GM19463 (cell line): ENCODE results near the gene ZSWIM6.

Experiments used
- ATAC-seq: cut with Tn5 transposase; IDR thresholded peaks from one replicate; pipeline ENCODE4 v1.9.1; 2021; ENCODE audit warnings: mild to moderate bottlenecking, moderate library complexity; ENCODE audit not compliant: unreplicated experiment

Gene ZSWIM6

DNA sequence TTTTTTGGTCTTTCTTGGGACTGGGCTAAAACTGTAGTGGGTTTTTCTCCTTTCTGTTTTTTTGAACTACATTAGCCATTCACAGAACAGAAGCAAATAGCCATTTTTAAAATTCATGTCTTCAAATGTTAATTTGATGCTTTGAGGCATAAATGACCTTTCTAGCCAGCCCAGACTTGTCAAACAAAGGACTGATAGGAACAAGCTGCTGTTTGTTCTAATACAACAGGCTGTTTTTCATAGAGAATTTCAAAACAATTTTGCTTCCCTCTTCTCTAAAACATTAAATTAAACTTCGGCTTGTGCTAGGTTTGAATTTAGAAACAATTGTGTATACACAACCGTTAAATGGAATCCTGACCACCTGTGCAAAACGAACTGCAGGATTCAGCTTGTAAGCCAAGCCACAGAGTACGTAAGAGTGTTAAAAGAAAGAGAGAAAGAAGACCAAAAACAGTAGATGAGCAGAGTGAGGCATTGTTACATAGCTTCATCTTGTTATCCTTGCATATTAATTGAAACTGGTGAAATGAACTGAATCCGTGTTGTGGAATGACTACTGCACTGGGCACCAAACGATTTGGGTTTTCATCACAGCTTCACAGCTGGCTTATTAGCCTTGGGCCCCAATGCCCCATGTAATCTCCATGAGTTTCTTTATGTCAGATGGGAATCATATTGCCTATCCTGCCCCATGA lies 100.0 kb downstream of the ZSWIM6 start:
- no peak for ATAC-seq

DNA sequence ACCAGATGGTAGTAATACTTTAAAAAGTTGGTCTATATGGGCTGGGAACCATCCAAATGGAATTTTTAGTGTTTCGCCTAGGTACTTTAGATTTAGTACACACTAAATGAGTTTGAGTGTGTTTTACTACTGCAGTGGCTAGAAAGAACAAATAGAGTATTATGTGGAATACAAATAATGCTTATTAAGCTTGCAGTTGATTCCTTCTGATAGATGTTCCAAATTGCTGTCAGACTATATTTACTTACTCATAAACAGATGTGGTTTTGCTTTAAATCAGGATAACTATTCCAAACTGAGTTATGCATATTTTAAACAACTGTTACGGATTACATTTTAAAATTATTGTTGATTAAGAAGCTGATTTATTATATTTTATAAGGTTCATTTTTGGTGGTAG lies 103.3 kb downstream of the ZSWIM6 start:
- no peak for ATAC-seq

DNA sequence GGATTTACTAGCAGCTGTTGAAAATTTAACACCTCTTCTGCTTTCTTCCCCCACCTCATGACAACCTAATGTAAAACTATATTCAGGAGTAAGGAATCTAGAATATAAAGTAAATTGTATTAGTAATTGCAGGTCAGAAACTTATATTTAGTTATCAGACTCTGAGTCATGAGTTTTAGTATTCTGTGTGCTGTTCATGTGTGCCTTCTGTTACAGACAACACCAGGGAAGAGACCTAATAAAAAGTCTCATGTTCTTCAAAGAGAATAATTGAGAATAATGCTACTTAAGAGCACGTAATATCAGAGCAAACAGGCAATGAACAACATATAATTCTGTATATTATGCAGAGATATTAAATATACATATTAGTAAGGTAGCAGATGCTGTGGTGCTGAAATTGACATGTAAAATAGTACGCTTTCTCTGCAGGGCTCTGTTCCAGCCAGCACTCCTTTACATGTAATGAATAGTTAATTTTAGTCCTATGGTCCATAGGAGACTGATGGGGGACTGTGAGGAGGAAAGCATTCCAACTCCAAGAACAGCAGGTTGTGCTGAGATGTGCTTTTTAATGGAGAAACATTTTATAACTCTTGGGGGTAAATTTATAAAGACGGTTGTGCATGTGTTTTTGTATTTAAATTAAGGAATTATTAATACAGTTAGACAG lies 106.4 kb downstream of the ZSWIM6 start:
- ATAC-seq, result no peak

DNA sequence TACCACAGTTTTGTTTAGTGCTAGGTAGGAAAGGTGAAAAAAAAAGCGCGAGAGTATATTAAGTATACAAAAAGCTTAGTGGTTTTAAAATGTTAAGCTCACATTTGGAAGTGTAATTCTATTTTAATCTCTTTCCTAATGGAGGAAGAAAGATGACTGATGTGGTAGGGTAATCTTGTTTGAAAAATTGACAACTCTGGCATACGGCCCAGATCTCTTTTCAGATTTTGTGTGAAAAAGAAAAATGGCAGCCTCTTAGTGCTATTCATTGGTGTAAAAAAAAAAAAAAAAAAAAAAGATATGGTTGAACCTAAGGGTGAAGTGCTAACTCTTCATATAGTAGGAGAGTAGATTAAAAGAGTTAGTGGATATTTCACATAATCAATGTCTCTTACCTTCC lies 108.0 kb downstream of the ZSWIM6 start:
- no peak for ATAC-seq

DNA sequence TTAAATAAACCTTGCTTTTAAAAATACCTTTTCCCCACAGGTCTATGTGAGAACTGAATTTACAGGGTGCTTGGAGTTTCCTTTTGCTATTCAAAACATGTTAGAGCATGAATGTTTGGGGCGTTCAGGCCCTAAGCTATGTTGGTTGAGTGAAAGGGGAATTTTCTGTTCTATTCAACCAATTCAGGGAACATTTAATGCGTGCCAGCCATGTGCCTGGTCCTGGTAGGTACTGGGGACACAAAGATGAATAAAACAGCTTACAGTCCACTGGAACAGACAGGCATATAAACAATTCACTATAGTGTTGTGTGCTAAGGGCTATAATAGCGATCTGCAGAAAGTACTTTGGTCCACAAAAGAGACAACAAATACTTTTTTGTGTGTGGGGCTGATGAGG lies 108.5 kb downstream of the ZSWIM6 start:
- ATAC-seq, result no peak

DNA sequence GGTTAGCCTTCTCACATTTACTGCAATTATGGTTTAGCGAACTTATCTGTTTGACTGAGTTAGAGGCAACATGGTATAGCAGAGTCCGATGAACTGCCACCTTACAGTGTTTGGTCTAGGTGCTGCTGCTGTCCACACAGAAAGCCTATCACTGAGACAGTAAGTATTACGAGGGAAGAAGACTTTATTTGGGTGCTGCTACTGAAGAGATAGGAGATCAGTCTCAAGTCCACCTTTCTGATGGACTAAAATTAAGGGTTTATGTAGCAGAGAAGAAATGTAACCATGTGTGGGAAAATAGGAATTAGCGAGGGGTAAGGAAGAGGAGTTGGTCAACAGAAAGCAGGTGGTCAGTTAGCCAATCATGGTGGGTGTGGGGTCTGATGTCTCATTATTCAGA lies 109.7 kb downstream of the ZSWIM6 start:
- ATAC-seq, result no peak

DNA sequence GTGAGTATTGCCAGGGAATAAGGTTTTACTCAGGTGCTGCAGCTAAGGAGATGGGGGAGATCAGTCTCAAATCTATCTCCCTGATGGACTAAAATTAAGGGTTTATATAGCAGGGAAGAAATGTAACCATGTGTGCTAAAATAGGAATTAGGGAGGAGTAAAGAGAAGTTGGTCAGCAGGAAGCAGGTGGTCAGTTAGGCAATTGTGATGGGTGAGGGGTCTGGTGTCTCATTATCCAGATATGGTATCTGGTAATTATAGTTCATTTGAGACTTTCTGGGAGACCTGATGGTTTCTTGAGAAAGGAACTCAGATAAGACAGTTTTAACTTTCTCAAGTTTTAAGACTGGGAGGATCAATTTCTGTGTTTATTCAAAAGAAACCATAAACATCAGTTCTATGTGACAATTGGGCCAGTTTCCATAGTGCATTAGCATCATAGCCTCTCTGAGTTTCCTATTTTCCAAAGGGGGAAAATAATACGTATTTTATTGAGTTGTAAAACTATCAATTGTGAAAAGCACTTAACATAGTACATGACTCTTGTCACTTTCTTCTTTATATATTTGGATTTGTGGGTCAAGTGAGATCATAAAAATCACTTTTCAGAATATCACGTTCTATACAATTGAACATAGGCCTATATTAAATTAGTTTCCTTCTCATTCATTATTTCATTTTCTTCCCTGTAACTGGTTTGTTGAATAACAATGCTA lies 115.9 kb downstream of the ZSWIM6 start:
- ATAC-seq, result no peak

DNA sequence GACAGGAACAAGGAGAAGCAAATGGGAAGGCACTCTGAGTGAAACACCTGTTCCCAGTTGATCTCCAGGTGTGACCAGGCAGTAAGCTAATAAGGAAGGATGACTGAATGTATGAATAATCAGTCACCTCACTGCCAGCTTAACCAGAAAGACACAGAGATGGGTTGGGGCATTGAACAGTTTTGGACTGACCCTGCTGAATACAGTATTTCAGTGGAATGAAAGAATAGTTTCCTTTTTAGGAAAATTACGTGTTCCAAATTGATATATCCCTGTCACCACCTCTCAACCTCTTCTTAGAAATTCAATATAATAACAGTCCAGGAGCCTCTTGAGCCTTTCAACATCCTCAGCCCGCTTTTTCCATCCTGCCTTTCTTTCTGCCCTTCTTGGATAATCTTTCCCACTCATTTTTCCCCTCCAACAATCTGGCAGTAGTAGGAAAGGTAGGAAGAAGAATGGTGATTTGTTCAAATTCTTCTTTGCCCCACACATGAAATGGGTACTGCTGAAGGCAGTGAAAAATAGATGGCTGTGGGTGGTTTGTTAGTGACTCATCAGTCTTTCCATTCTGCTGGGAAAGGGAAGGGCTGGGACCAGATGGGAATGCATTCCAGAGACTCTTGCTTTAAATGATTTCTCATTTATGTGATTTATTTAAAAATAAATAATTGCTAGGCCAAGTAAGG lies 117.9 kb downstream of the ZSWIM6 start:
- ATAC-seq, result no peak

DNA sequence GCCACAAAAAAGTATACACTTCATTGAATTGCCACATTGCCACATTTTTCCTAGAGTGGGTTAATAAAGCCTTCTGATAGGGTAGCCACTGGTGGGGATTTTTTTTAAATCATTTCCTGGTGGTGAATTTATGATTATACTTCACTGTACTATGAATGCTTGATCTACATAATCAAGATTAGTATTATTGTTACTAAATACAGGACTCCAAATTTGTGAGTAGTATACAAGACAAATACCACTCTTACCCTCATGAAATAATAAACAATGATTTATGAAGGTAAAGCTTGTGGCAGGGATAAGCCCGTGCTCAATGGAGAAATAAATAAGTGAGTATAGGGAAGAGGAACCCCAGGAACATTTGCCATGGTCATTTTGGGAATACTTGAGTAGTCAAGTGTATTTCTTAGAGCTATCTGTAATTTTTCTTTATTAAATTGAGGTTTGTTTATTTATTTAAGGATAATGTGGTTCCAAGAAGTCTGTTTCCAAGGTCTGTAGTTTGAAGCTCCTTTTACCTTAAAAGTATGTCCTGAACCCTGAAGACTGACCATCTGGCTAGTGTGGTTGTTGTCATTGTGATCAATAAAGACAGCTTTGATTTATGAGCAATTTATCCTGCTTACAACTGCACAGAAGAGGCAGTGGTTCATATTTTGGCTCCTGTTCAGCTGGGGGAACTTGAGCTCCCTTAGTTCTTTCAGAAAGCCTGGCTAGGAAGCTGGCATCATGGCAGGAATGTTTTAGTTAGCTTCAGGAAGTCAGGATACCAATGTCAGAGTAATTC lies 118.6 kb downstream of the ZSWIM6 start:
- ATAC-seq, result no peak

DNA sequence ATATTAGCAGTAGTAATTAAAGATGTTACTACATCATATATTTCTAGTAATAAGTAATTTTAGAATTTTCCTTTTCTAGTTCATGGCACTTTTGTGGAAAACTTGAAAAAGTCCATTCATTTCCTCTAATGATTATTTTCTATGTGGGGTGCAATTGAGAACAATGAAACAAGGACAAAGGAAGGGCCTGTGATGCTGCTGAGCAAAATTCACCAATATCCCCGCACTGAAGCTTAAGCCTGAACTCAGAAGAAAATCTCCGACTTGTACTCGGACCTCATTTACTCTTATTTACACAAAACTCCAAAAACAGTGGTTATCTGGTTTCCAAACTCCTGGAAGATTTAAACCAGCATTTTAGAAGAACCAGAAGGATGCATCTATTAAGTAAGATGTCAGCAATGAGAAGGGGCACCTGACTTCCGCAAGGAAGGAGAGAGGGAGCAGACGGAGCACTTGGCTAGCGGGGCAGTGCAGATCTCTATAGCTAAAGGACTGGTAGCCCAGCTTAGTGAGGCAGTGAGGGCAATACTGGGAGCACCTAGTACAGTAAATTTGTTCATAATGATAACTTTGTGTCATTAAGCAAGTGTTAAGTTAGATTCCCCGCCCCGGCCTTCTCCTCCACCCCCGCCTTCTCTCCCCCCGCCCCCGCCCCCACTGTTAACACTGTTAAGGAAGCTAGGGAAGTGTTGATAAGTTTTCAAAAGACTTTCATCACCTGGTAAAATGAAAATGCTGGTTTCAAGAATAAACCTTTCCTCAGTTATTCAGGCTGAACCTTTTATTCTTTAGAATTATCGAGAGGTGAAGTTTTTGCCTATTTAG lies 123.3 kb downstream of the ZSWIM6 start:
- no peak for ATAC-seq

DNA sequence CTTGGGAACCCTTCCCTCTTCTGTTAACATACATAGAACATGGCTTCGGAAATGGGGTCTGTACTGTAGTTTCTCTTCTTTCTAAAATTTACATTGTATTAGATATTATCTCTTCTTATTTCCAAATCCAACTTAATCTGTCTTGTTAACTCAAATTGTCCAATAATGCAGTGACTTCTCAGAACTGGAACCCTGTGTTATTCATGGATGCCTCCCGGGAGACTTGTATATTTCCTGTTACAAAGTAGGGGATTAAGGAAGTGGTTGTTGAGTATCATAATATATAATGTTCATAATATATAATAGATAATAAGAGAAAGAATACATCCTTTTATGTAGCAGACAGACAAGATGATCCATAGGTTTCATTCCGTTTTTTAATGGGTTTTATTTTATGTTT lies 128.4 kb downstream of the ZSWIM6 start:
- ATAC-seq, result no peak

DNA sequence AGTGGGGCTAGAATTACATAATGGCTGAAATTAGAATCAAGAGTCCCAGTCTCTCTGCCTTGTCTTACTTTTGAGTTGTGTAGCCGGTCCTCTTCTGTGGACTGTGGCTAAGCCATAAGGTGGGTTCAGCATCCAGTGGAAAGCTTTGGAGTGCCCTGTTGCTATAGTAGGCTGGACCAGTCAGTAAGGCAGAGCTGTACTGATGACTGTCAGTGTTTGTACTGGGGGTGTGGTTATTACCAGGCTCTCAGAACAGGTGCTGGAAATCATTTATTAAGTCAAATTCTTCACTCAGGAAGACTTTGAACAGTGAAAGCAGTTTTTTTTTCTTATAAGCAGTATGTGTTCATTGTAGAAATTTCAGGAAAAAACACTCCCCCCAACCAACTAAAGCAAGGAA lies 129.4 kb downstream of the ZSWIM6 start:
- ATAC-seq, result no peak

DNA sequence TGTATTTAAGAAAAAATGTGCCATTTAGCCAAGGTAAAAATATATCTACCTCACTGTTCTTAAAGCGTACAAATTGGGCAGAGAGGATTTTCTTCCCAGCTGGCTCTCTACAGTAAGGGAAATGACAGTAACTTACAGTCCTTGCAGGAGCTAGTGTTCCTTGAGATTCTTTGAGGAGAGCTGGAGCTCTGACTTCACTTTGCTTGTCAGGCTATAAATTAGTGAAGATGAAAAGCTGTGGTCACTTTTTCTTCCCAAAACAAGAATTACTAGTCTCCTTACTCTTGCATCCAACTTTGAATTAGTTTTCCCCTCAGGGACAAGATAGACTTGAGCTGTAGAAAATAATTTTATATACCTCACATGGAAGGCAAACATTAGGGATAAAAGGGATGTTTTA lies 129.9 kb downstream of the ZSWIM6 start:
- ATAC-seq, result no peak

DNA sequence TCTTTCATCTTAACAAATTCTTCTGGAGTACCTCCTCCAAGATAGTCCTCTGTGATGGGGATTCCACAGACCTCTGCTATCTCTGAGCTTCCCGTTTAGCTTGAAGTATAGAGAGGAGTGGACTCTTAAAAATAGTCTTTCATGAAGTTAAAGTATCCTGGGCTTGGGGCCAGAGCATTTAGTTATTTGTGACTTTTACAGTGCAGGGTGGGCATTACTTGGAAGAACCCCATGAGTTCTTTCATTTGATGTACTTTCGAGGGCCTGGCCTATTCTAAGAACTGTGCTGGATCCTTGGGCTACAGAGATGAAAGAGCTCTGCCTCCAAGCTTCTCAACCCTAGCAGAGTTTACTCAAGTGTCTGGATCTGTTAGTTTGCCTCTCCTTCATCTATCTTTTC lies 131.5 kb downstream of the ZSWIM6 start:
- ATAC-seq, result no peak

DNA sequence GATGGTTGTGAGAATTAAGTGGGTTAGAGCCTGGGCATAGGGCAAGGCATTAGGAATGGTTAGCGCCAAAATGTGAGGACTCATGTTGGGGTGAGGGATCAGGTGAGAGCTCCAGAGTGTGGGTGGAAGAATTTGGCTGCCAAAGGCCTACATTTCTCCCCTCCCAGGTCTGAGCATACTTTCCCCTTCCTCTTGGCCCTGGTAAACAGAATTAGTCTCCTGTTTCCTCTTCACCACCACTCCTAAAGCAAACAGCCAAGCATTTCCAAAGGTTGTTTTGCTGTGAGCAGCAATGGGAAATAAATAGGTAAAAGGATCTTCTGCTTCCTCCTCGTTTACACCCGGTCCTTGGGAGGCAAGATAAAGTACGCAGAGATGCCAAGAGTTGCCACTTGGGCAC lies 132.5 kb downstream of the ZSWIM6 start:
- no peak for ATAC-seq

DNA sequence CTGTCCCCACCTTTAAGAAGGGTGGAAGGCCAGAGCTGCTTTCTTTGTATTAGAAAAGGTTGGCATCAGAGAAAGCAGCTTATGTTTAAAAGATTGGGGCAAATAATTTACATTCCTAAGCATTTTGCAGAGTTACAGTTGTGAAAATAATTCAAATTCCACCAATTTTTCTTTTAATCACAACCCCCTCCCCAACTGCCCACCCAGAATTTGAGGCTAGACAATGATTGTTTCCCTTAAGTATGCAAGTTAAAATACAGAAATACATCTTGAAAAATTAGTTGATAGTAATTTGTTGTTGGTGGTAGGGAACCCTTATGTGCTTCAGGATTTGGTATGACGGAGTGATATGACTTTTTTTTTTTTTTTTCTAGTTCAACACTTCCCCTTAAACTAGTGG lies 133.0 kb downstream of the ZSWIM6 start:
- ATAC-seq, result no peak

DNA sequence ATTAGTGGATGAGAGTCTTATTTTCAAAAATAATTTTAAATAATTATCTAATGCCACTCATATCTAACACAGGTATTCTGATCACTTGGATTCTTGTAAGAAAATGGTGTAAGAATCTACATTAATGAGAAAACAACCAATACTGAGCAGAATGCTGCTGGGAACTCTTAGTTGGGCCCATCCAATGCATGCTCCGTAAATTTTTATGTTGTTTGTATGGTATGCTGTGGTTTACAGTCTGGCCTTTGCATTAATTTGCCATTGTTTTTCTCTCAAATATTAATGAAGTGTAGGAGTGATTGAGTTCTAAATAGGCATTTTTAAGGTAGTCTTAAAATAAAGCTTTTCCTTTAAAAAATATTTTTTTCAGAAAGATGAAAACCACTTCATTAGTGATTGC lies 133.4 kb downstream of the ZSWIM6 start:
- ATAC-seq, result no peak

DNA sequence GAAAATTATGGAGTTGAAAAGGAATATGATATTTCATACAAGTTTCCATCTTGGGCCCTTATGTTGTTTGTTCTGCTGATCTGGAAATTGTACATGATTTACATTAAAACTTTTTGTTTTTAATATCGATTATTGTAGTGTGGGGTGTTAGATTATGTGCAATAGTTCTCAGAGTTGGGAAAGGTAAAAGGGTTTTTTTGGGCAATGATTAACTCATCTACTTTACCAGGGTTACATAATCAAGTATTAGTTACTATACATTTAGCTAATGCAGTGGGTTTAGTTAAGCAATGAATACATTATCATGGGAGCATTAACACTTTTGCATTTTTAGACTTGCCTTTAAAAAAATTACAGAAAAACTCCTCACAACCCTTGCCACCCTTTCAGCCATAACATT lies 134.0 kb downstream of the ZSWIM6 start:
- no peak for ATAC-seq

DNA sequence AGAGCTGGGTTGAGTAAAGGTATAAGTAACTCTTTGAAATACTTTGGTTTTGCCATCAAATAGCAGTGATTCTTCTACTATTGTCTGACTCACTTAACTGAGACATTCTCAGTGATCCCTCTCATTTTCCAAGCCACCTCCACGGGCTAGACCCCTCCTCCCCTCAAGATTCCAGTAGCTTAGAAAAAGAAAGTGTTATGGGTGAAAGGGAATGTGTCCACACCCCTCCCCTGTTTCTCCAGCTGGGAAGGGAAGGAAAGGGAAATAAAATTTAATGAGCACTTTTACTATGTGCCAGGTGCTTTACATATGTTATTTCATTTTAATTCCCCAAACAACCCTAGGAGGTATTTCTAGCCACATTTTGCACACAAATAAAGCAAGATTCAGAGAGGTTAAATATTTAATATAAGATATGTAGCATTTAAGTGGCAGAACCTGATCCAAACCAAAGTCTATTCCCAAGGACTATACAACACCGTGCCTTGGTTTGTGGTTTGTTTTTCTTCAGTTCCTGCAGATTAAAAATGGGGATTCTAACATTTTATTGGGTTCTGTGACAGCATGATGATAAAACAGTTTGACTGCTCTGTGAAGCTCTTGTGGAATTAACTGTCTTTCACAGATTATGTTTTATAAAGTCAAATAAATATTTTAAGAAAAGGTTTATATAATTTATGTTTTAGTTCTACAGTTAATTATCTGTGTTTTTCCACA lies 135.9 kb downstream of the ZSWIM6 start:
- ATAC-seq, result no peak
